Germinal center (tissue), 1 donor: ENCODE results near the gene ZNF491.
"Not testable (repeated sequence)": the region's sequence is repeated elsewhere in the genome, so short reads cannot be mapped to it uniquely, and the experiment has no call there.

Experiments
- DNase-seq: peaks from one replicate; pipeline ENCODE4 v3.0.0; 2012; ENCODE audit warnings: mixed read lengths, low spot score

Gene ZNF491

GRCh38 chr19:11806354-11807098 lies 8.2 kb downstream of the ZNF491 start:
- DNase-seq, result no peak

DNA sequence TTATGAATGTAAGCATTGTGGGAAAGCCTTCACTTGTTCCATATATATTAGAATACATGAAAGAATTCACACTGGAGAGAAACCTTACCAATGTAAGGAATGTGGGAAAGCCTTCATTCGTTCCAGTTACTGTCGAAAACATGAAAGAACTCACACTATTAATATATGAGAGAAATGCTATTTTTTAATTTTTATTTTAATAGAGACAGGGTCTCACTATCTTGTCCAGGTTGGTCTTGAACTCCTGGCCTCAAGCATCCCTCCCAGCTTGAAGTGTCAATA lies 8.7 kb downstream of the ZNF491 start:
- no peak for DNase-seq

GRCh38 chr19:11813703-11814028 lies 15.3 kb downstream of the ZNF491 start:
- DNase-seq, result no peak

- peak; percentile 95 for DNase-seq
Measured at GRCh38 chr19:11814029-11814699, 15.8 kb downstream of the ZNF491 start, which contains the start of gene ZNF440. Gene ZNF440 (plus strand): TSS chr19:11814273. CDS start chr19:11814448, 175 bp downstream.

DNA sequence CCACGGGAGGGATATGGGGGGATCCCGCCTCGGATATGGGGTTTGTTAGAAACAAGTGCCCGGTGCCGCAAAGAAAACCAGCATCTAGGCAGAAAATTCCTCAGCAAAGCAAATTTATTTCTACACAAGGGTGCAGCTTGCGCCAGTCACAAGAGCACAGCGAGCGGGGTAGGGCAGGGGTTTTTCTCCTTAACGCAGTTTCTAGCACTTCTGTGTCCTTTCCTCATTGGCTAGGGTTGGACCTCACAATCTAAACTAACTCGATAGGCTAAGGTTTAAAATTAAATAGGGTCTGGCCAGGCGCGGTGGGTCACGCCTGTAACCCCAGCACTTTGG lies 16.3 kb downstream of the ZNF491 start:
- no peak for DNase-seq

GRCh38 chr19:11821474-11822109 lies 23.3 kb downstream of the ZNF491 start:
- DNase-seq, result no peak

DNA sequence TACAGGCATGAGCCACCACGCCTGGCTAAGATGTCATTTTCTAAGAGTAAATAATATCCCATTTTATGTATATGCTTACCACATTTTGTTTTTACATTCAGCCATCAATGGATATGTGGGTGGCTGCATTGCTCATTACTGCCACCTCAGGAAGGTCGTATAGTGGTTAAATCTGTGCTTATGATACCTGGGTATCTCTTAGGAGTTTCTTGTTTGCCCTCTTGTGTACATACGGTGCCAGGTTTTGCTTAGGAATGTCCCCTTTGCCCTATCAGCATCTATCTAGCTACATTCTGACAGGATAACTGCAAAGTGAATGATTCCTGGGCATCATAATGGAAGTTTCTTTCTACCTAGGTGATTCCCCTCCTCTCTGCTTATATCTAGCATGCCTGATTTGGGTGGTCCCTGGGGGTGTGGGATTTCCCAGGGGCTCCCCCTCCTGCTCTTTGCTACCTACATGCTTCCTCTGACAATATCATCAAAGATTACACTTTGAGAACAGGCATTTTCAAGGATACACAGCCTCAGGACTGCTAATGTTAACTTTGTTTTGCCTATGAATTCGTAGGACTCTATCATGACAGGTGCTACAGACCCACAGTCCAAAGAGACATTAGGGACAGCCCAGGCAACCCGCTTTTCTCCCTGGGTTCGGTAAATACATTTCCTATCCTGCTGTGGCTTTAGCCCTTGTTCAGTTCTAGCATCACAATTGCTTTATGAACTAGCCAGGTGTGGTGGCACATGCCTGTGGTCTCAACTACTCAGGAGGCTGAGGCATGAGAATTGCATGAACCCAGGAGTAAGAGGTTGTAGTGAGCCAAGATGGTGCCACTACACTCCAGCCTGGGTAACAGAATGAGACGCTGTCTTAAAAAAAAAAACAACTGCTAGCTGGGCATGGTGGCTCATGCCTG lies 30.9 kb downstream of the ZNF491 start:
- not testable (repeated sequence) for DNase-seq

DNA sequence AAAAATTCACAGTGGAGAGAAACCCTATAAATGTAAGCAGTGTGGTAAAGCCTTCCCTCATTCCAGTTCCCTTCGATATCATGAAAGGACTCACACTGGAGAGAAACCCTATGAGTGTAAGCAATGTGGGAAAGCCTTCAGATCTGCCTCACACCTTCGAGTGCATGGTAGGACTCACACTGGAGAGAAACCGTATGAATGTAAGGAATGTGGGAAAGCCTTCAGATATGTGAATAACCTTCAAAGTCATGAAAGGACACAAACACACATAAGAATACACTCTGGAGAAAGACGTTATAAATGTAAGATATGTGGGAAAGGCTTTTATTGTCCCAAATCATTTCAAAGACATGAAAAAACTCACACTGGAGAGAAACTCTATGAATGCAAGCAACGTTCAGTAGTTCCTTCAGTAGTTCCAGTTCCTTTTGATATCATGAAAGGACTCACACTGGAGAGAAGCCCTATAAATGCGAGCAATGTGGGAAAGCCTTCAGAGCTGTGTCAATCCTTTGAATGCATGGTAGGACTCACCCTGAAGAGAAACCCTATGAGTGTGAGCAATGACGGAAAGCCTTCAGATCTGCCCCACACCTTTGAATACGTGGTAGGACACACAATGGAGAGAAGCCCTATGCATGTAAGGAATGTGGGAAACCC lies 34.1 kb downstream of the ZNF491 start:
- DNase-seq, result no peak

- DNase-seq, result no peak
Measured at GRCh38 chr19:11833541-11833940, 35.2 kb downstream of the ZNF491 start.

GRCh38 chr19:11835626-11836066 lies 37.3 kb downstream of the ZNF491 start:
- DNase-seq, result not testable (repeated sequence)

- DNase-seq, result no peak
Measured at GRCh38 chr19:11843722-11844121, 45.4 kb downstream of the ZNF491 start.

GRCh38 chr19:11847615-11848014 lies 49.3 kb downstream of the ZNF491 start:
- not testable (repeated sequence) for DNase-seq

DNA sequence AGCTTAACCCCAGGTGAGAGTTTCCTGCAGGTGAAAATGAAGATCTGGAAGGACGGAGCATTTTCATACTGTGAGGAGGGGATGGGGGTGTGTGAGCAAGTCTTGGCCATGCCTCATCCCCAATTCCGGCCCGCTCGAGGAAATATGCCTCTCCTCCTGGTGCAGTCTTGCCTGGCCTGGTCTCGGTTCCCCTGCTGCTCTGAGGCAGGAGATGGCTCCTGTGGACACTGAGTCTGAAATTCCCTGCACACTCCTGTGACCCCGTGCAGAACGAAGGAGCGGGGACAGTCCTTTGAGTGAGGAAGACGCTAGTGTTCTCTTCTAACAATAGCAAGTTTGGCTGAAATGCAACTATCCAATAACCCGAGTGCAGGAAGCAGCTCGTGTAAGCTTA lies 49.9 kb downstream of the ZNF491 start:
- DNase-seq, result no peak

- peak; percentile 96 for DNase-seq
Measured at GRCh38 chr19:11848594-11849469, 50.5 kb downstream of the ZNF491 start, which contains the start of gene ZNF439. Gene ZNF439 (plus strand): TSS chr19:11848726. CDS start chr19:11848868, 142 bp downstream.

DNA sequence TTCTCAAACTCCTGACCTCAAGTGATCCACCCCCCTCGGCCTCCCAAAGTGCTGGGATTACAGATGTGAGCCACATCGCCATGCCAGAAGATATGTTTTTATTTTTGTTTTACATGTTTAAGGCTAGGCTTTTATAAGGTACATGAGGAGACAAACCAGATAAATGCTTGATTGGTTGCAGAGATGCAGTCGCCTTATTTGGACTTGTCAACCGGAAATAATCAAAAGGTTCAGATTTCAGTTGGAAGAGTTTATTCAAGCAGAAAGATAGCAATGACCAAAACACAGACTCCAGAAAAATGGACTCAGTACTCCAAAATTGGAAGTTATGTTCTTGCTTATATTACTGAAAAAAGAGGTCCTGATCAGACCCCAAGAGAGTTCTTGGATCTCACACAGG lies 52.0 kb downstream of the ZNF491 start:
- DNase-seq, result not testable (repeated sequence)

DNA sequence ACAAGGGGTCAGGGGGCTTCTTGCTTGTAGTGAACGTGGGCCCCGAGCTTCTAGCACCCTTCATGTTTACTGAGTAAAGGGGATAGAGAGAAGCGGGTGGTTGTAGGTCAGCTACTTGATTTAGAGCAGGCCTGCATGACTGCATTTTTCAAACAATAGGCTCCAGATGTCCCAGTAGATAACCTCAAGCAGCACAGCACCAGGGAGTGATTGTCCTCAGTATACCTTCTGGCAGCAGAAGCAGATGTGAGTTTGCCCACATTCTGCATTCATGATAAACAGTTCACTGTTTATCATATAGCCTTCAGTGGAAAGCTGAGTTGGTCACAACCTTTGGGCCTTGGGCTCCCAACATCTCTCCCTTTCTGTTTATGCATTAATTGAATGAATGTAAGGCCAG lies 55.0 kb downstream of the ZNF491 start:
- DNase-seq, result no peak

- no peak for DNase-seq
Measured at GRCh38 chr19:11856596-11857250, 58.4 kb downstream of the ZNF491 start.
